Spinal cord (tissue), 10 donors: ENCODE data around the gene SKP2. TPM values are rescaled to one million over a fixed set of nuclear protein-coding genes. Genes with fewer than 3 reads are reported as not detected.
A peak's percentile ranks its signal among the peaks of the same experiment; 100 is the strongest.

ENCODE experiments used
- DNase-seq, 6 donors: peaks; one replicate each; pipeline versions ENCODE4 v3.0.0 to v3.0.0-alpha.2; 2013 to 2015; ENCODE audit warnings: low spot score in 6 of 6, low read depth in 4 of 6
- H3K27ac ChIP-seq: one replicate; pipeline ENCODE4 v1.5.1; 2013; ENCODE audit warnings: low read depth, low read length, control low read depth
- H3K27me3 ChIP-seq: one replicate; pipeline ENCODE4 v1.6.1; 2013; ENCODE audit warnings: low read length; ENCODE audit not compliant: control insufficient read depth, insufficient read depth
- H3K36me3 ChIP-seq: one replicate; pipeline ENCODE4 v1.6.1; 2013; ENCODE audit warnings: low read length; ENCODE audit not compliant: control insufficient read depth, insufficient read depth
- H3K4me1 ChIP-seq: one replicate; pipeline ENCODE4 v1.6.1; 2013; ENCODE audit warnings: low read length; ENCODE audit not compliant: control insufficient read depth, insufficient read depth
- H3K4me3 ChIP-seq: one replicate; pipeline ENCODE4 v1.5.1; 2013; ENCODE audit warnings: low read depth, low read length, control low read depth
- H3K9me3 ChIP-seq: one replicate; pipeline ENCODE4 v1.6.1; 2013; ENCODE audit warnings: low read length; ENCODE audit not compliant: control insufficient read depth, insufficient read depth
- WGBS: methylation state at CpG from one replicate; pipeline ENCODE4 v1.1.5; 2013; ENCODE audit warnings: missing lambda C conversion rate; ENCODE audit not compliant: insufficient coverage; 5-methylcytosine and 5-hydroxymethylcytosine counted together
- polyA plus RNA-seq, 2 donors: library from polyadenylated mRNA; unstranded; fragments of 120-200 nt; gene quantifications; one replicate each; pipeline ENCODE4 v1.2.1, GENCODE V29; 2013; ENCODE audit not compliant: insufficient read length in 2 of 2
- total RNA-seq, 2 donors: library from RNA; depleted of rRNA in 1 of 2; stranded (reverse); fragments of 120-200 nt in 1 of 2; fragments of >200 nt in 1 of 2; gene quantifications; one replicate each; pipeline versions ENCODE4 v1.2.3 to v1.2.4, GENCODE V29; 2013 to 2014
- donor health status: healthy.

SKP2 gene
- total and polyA plus RNA-seq, 4 donors, result 19.7 to 36.0 (median 24.4) TPM

GRCh38 chr5:36208786-36209185 is 56.9 kb downstream of the SKP2 start:
- Histone ChIP-seq H3K4me3 (no peak overlapping the region), H3K36me3 (no peaks in the 10 kb centered on the region), H3K9me3 (no peaks in the 10 kb centered on the region), H3K4me1 (no peaks in the 10 kb centered on the region), H3K27me3 (no peaks in the 10 kb centered on the region), H3K27ac (no peak overlapping the region)
- 80% methylated on average over 1 of the region's 2 CpGs for WGBS
- DNase-seq, result no peak

- Histone ChIP-seq H3K4me3 (no peak overlapping the region), H3K27me3 (no peaks in the 10 kb centered on the region), H3K9me3 (no peaks in the 10 kb centered on the region), H3K4me1 (no peaks in the 10 kb centered on the region), H3K36me3 (no peaks in the 10 kb centered on the region), H3K27ac (no peak overlapping the region)
- WGBS, result no CpG with 5 or more reads among the region's 3 CpGs
- no peak for DNase-seq
These were observed 57.8 kb downstream of the SKP2 start for GRCh38 chr5:36209664-36210063.

- H3K27me3 ChIP-seq, result no peaks in the 10 kb centered on the region
- H3K9me3 ChIP-seq, result no peaks in the 10 kb centered on the region
- no peaks in the 10 kb centered on the region for H3K36me3 ChIP-seq
- H3K27ac ChIP-seq, result no peak overlapping the region
- no CpG with 5 or more reads among the region's 3 CpGs for WGBS
- DNase-seq, result peak in 2 of 6 donors; percentile 12 to 13
- H3K4me3 ChIP-seq, result no peak overlapping the region
- no peaks in the 10 kb centered on the region for H3K4me1 ChIP-seq
These were observed 62.5 kb downstream of the SKP2 start for GRCh38 chr5:36214436-36214835.

- no peak for DNase-seq
- Histone ChIP-seq H3K27ac (no peak overlapping the region), H3K27me3 (no peaks in the 10 kb centered on the region), H3K4me1 (no peaks in the 10 kb centered on the region), H3K4me3 (no peak overlapping the region), H3K9me3 (no peaks in the 10 kb centered on the region), H3K36me3 (no peaks in the 10 kb centered on the region)
- no CpG with 5 or more reads among the region's 2 CpGs for WGBS
These were observed 64.0 kb downstream of the SKP2 start for GRCh38 chr5:36215910-36216309.

GRCh38 chr5:36217567-36217966 is 65.7 kb downstream of the SKP2 start:
- no peaks in the 10 kb centered on the region for H3K4me1 ChIP-seq
- no CpG with 5 or more reads among the region's 1 CpG for WGBS
- no peaks in the 10 kb centered on the region for H3K27me3 ChIP-seq
- DNase-seq, result no peak
- H3K4me3 ChIP-seq, result no peak overlapping the region
- no peaks in the 10 kb centered on the region for H3K9me3 ChIP-seq
- no peaks in the 10 kb centered on the region for H3K36me3 ChIP-seq
- H3K27ac ChIP-seq, result no peak overlapping the region

GRCh38 chr5:36217988-36218387 is 66.1 kb downstream of the SKP2 start:
- H3K27ac ChIP-seq, result no peak overlapping the region
- no peaks in the 10 kb centered on the region for H3K9me3 ChIP-seq
- no peak for DNase-seq
- no peaks in the 10 kb centered on the region for H3K36me3 ChIP-seq
- H3K4me3 ChIP-seq, result no peak overlapping the region
- WGBS, result no CpG with 5 or more reads among the region's 1 CpG
- H3K4me1 ChIP-seq, result no peaks in the 10 kb centered on the region
- H3K27me3 ChIP-seq, result no peaks in the 10 kb centered on the region

- no peak for DNase-seq
- Histone ChIP-seq H3K36me3 (no peaks in the 10 kb centered on the region), H3K4me3 (no peak overlapping the region), H3K9me3 (no peaks in the 10 kb centered on the region), H3K4me1 (no peaks in the 10 kb centered on the region), H3K27ac (no peak overlapping the region), H3K27me3 (no peaks in the 10 kb centered on the region)
- no CpG with 5 or more reads among the region's 1 CpG for WGBS
These were observed 70.7 kb downstream of the SKP2 start for GRCh38 chr5:36222620-36223019.

GRCh38 chr5:36227046-36227445 is 75.1 kb downstream of the SKP2 start:
- H3K9me3 ChIP-seq, result no peaks in the 10 kb centered on the region
- DNase-seq, result no peak
- H3K27me3 ChIP-seq, result no peaks in the 10 kb centered on the region
- no peak overlapping the region for H3K27ac ChIP-seq
- H3K4me3 ChIP-seq, result no peak overlapping the region
- no peaks in the 10 kb centered on the region for H3K36me3 ChIP-seq
- H3K4me1 ChIP-seq, result peaks cover 2% of the 10 kb centered on the region

- 86% methylated on average over 1 of the region's 7 CpGs for whole genome bisulfite sequencing
- Histone ChIP-seq H3K9me3 (no peaks in the 10 kb centered on the region), H3K27ac (no peak overlapping the region), H3K4me1 (peaks cover 2% of the 10 kb centered on the region), H3K4me3 (no peak overlapping the region), H3K36me3 (no peaks in the 10 kb centered on the region), H3K27me3 (no peaks in the 10 kb centered on the region)
- no peak for DNase-seq
These were observed 76.6 kb downstream of the SKP2 start for GRCh38 chr5:36228505-36228904.

- H3K9me3 ChIP-seq, result no peaks in the 10 kb centered on the region
- H3K27ac ChIP-seq, result no peak overlapping the region
- no peaks in the 10 kb centered on the region for H3K27me3 ChIP-seq
- peaks cover 2% of the 10 kb centered on the region for H3K4me1 ChIP-seq
- no peaks in the 10 kb centered on the region for H3K36me3 ChIP-seq
- DNase-seq, result no peak
- WGBS, result no CpG with 5 or more reads among the region's 1 CpG
- no peak overlapping the region for H3K4me3 ChIP-seq
These were observed 78.4 kb downstream of the SKP2 start for GRCh38 chr5:36230151-36230790.
